ENCODE measurements around the gene SNX4. TPM values are rescaled to one million over a fixed set of nuclear protein-coding genes. Genes with fewer than 3 reads are reported as not detected.

The SNX4 gene
- total and polyA plus RNA-seq, 2 donors (not counting 1 experiment from before 2014, with no cell fraction given): 4.4 to 26.1 TPM

DNA sequence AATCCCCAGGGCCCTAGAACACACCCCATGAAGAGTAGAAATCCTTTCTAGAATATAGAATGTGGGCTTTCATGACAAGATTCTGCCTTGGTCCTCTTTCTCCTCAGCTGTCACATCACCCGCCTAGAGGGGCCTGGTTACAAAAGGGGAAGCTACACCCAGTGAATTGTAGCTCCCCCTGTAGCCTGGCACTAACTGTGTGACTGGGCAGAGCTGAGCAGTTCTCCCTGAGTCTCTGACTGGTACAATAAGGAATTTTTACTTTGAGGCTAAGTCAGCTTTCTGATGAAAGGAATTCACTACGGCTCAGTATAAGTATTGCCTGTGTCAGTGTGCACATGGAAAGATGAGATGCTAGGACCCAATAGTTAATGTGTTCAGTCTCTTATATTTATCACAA, 116.2 kb downstream of the SNX4 start:
- no peak overlapping the region for H3K27ac ChIP-seq (ENCODE audit: low read length in 2 of 2)
- Mint-ChIP-seq H3K9me3 (ENCODE audit: insufficient read depth) (peaks cover 11% of the 10 kb centered on the region), H3K27ac (no peak overlapping the region), H3K27me3 (peaks cover 9% of the 10 kb centered on the region), H3K4me3 (no peak overlapping the region), H3K4me1 (peaks cover 2% of the 10 kb centered on the region)
- peaks cover 0 to 4% (median 0%) of the 10 kb centered on the region in 4 experiments for H3K27me3 ChIP-seq (replicated peaks in 1 of 4; ENCODE audit: control extremely low read depth in 1 of 4, control insufficient read depth in 3 of 4, insufficient read depth in 4 of 4, low read length in 3 of 4)
- ATAC-seq (ENCODE audit: low read depth) (no peak), DNase-seq (no peak)
- H3K79me2 ChIP-seq (ENCODE audit: control insufficient read depth, insufficient read depth, low read length): no peaks in the 10 kb centered on the region
- ChIA-PET CTCF (interaction anchor here (1.4 kb wide), 1 partner anchor 409 kb away, joined by 4 read pairs; no protein-coding TSS in a partner anchor), POLR2A (no interaction called here)
- H3K4me3 ChIP-seq (ENCODE audit: control extremely low read depth in 1 of 5, extremely low read depth in 1 of 5, insufficient read depth in 1 of 5, low read depth in 2 of 5, low read length in 4 of 5): no peak overlapping the region
- H4K20me1 ChIP-seq (ENCODE audit: control insufficient read depth, insufficient read depth, low read length, poor library complexity, severe bottlenecking): no peaks in the 10 kb centered on the region
- no peak overlapping the region for H3K4me2 ChIP-seq (replicated peaks; ENCODE audit: low read depth, low read length, poor library complexity, severe bottlenecking)
- H2AFZ ChIP-seq (ENCODE audit: insufficient read depth, low read depth, low read length, poor library complexity, severe bottlenecking): no peak overlapping the region
- TF ChIP-seq, protein P1, sequence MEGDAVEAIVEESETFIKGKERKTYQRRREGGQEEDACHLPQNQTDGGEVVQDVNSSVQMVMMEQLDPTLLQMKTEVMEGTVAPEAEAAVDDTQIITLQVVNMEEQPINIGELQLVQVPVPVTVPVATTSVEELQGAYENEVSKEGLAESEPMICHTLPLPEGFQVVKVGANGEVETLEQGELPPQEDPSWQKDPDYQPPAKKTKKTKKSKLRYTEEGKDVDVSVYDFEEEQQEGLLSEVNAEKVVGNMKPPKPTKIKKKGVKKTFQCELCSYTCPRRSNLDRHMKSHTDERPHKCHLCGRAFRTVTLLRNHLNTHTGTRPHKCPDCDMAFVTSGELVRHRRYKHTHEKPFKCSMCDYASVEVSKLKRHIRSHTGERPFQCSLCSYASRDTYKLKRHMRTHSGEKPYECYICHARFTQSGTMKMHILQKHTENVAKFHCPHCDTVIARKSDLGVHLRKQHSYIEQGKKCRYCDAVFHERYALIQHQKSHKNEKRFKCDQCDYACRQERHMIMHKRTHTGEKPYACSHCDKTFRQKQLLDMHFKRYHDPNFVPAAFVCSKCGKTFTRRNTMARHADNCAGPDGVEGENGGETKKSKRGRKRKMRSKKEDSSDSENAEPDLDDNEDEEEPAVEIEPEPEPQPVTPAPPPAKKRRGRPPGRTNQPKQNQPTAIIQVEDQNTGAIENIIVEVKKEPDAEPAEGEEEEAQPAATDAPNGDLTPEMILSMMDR (IDR thresholded peaks at IDR 0.05): no peak
- TF ChIP-seq EZH2 (IDR thresholded peaks at IDR 0.05; ENCODE audit: borderline replicate concordance, insufficient read depth, low read depth, low read length, poor library complexity, severe bottlenecking): no peak
- intact Hi-C loops (cut with micrococcal nuclease): no loop called here
- no peaks in the 10 kb centered on the region for H3K4me1 ChIP-seq (ENCODE audit: control insufficient read depth in 2 of 2, insufficient read depth in 2 of 2, low read length in 2 of 2)
- 44% methylated on average over 1 of the region's 2 CpGs for WGBS (ENCODE audit: insufficient coverage)
- no peak overlapping the region for H3K9ac ChIP-seq (ENCODE audit: low read length)
- H3K36me3 ChIP-seq (replicated peaks in 1 of 2; ENCODE audit: control extremely low read depth in 1 of 2, control insufficient read depth in 1 of 2, extremely low read depth in 1 of 2, insufficient read depth in 2 of 2, low read length in 1 of 2): no peaks in the 10 kb centered on the region
- peaks cover 0 to 3% (median 0%) of the 10 kb centered on the region in 3 donors for H3K9me3 ChIP-seq (ENCODE audit: control extremely low read depth in 1 of 3, control insufficient read depth in 2 of 3, insufficient read depth in 1 of 3, low read length in 2 of 3)

DNA sequence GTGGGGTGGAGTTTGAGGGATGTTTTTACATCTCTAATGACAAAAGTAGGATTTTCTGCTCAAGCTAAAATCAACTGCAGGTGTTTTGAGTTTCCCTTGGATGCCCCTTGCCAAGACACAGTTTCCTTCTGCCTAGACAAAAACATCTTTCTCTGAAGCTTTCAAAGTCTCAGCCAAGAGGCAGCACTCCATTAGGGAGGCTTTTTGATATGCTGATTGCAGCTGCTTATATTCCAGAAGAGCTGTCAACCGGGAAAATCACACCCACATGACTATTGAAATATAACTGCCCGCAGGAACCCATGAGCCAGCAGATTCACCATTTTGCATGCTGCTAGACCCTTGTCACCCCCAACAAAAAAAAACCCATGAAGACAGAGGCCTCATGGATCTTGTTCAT, 117.4 kb downstream of the SNX4 start:
- no peaks in the 10 kb centered on the region for H3K36me3 ChIP-seq (replicated peaks in 1 of 2; ENCODE audit: control extremely low read depth in 1 of 2, control insufficient read depth in 1 of 2, extremely low read depth in 1 of 2, insufficient read depth in 2 of 2, low read length in 1 of 2)
- H3K27me3 ChIP-seq (replicated peaks in 1 of 4; ENCODE audit: control extremely low read depth in 1 of 4, control insufficient read depth in 3 of 4, insufficient read depth in 4 of 4, low read length in 3 of 4): peaks cover 0 to 4% (median 2%) of the 10 kb centered on the region in 4 experiments
- ATAC-seq (ENCODE audit: low read depth) (no peak), DNase-seq (no peak)
- intact Hi-C loops (cut with micrococcal nuclease): no loop called here
- peaks cover 0 to 3% (median 0%) of the 10 kb centered on the region in 3 donors for H3K9me3 ChIP-seq (ENCODE audit: control extremely low read depth in 1 of 3, control insufficient read depth in 2 of 3, insufficient read depth in 1 of 3, low read length in 2 of 3)
- no peak overlapping the region for H3K27ac ChIP-seq (ENCODE audit: low read length in 2 of 2)
- 100% methylated on average over 2 of the region's 2 CpGs for WGBS (ENCODE audit: insufficient coverage)
- H2AFZ ChIP-seq (ENCODE audit: insufficient read depth, low read depth, low read length, poor library complexity, severe bottlenecking): no peak overlapping the region
- H3K79me2 ChIP-seq (ENCODE audit: control insufficient read depth, insufficient read depth, low read length): no peaks in the 10 kb centered on the region
- H3K9ac ChIP-seq (ENCODE audit: low read length): no peak overlapping the region
- peaks cover 11% of the 10 kb centered on the region for H3K9me3 Mint-ChIP-seq (ENCODE audit: insufficient read depth)
- no peak overlapping the region for H3K4me2 ChIP-seq (replicated peaks; ENCODE audit: low read depth, low read length, poor library complexity, severe bottlenecking)
- CTCF ChIA-PET: interaction anchor here (0.6 kb wide), 1 partner anchor 39 kb away, joined by 3 read pairs; no protein-coding TSS in a partner anchor
- no peak for TF ChIP-seq EZH2 (IDR thresholded peaks at IDR 0.05; ENCODE audit: borderline replicate concordance, insufficient read depth, low read depth, low read length, poor library complexity, severe bottlenecking)
- TF ChIP-seq, protein P1 (IDR thresholded peaks at IDR 0.05): no peak
- H4K20me1 ChIP-seq (ENCODE audit: control insufficient read depth, insufficient read depth, low read length, poor library complexity, severe bottlenecking): no peaks in the 10 kb centered on the region
- no peak overlapping the region for H3K27ac Mint-ChIP-seq
- H3K4me1 ChIP-seq (ENCODE audit: control insufficient read depth in 2 of 2, insufficient read depth in 2 of 2, low read length in 2 of 2): no peaks in the 10 kb centered on the region
- peaks cover 13% of the 10 kb centered on the region for H3K27me3 Mint-ChIP-seq
- POLR2A ChIA-PET: no interaction called here
- peaks cover 2% of the 10 kb centered on the region for H3K4me1 Mint-ChIP-seq
- no peak overlapping the region for H3K4me3 ChIP-seq (ENCODE audit: control extremely low read depth in 1 of 5, extremely low read depth in 1 of 5, insufficient read depth in 1 of 5, low read depth in 2 of 5, low read length in 4 of 5)
- no peak overlapping the region for H3K4me3 Mint-ChIP-seq
